HG03095 (cell line): ENCODE results near the gene BARHL2.

ENCODE experiments used
- ATAC-seq: cut with Tn5 transposase; IDR thresholded peaks from one replicate; pipeline ENCODE4 v1.9.1; 2021; ENCODE audit warnings: moderate library complexity; ENCODE audit not compliant: unreplicated experiment

The BARHL2 gene

GRCh38 chr1:90710579-90711536, 6.2 kb downstream of the BARHL2 start:
- ATAC-seq = no peak

DNA sequence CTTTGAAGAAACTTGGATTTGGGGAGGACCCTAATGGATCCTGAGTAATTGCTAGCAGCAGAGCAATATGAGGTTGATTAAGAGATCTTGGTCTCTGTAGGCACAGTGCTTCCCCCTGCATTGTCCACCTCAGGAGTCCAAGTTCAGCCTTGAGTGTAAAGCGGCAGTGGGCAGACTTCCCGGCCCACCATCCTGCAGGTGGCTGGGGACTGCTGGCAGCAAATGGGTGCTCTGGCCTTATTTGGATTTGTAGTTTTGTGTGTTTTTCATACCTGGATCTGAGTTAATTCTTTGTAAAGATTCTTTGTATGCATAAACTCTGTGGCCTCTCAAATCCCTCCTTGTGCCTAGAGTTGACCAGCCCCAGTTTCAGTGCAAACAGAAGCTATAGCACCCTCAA, 7.6 kb downstream of the BARHL2 start:
- ATAC-seq = no peak

- no peak for ATAC-seq
Measured at GRCh38 chr1:90708826-90709225, 8.3 kb downstream of the BARHL2 start.

GRCh38 chr1:90708236-90708786, 8.8 kb downstream of the BARHL2 start:
- no peak for ATAC-seq

- no peak for ATAC-seq
Measured at GRCh38 chr1:90707363-90707710, 9.8 kb downstream of the BARHL2 start.

- no peak for ATAC-seq
Measured at GRCh38 chr1:90706437-90707362, 10.4 kb downstream of the BARHL2 start.

DNA sequence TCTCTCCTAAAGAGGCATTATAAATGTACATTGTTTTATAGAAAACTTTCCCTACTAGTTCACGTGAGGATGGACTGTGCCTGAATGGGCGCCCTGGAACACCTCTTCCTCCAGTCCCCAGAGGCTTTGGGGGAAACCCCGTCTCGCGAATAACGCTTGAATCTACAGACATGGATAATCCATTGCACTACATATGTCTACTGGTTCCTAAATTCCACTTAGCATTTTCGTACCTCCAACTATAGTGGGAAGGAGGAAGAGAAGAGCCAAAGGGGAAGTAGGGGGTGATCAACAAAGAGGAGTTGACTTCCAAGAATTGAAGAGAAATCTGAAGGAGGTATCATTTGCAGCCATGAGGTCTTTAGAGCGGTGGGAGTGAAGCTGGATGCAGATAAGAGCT, 11.1 kb downstream of the BARHL2 start:
- no peak for ATAC-seq

GRCh38 chr1:90704817-90705216, 12.3 kb downstream of the BARHL2 start:
- no peak for ATAC-seq

GRCh38 chr1:90694846-90695245, 22.3 kb downstream of the BARHL2 start:
- no peak for ATAC-seq

DNA sequence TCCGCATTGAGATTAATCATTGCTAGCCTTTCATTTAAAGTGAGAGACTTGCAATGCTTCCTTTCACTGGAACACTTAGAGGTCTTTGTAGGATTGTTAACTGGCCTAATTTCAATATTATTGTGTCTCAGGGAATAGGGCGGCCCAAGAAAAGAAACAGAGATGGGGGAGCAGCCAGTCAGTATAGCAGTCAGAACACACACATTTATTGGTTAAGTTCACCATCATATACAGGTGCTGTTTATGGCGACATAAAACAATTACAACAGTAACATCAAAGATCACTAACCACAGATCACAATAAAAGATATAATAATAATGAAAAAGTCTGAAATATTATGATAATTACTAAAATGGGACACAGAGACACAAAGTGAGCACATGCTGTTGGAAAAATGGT, 29.4 kb downstream of the BARHL2 start:
- no peak for ATAC-seq

DNA sequence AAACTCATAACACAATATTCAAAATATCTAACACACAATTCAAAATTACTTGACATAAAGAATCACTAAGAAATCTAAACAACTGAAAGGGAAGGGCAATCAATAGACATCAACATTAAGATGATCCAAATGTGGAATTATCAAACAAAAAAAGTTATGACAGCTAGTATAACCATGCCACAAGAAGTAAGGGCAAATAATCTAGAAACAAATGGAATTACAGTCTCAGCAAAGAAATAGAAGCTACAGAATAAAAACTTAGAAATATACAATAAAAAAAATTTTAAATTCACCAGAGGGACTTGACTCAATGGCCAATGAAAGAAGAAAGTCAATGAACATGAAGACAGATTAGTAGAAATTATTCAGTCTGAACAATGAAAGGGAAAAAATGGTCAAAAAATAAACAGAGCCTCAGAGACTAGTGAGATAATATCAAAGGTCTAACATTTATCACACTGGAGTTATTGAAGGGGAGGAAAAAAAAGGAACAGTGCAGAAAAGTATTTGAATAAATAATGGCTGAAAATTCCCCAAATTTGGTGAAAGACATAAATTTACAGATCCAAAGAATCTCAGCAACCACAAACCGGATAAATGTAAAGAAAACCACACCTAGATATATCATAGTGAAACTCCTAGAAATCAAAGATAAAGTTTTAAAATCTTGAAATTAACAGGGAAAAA, 41.8 kb downstream of the BARHL2 start:
- no peak for ATAC-seq

DNA sequence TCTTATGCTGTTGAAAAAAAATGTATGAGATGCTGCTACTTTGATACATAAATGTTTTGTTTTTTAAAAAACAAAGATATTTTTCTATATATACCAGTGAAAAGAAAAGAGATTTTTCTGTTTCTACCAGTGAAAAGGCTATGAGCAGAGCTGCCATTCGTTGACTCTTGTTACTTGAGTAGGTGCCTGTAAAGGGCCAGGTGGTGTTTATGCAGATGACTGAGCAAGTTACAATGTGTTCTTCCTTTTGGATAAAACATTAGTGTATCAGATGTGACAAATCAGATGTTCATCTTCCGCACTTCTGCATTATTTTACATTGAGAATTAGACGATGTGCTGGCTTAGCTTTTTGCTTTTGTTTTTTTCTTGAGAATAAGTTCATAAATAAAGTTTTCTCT, 45.4 kb downstream of the BARHL2 start:
- ATAC-seq = no peak

DNA sequence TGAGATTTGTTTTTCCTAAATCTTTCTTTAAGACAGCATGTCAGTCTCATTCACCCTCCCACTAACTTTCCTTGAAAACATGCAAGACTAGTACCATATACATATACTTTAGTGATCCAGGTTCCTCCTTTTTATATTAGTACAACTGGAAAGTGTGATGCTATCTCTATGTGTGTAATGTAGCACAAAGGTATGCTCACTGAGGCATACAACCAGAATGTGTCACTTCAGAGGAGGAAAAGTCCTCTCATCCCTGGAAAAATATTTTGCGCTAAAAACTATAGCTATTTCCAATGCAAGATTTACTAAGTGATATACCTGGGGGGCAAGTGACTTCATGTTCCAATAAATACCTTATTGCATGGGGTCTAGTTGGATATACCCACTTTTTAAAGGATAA, 45.9 kb downstream of the BARHL2 start:
- no peak for ATAC-seq
